Loucy (cell line): ENCODE results near the gene CSPG5.

ENCODE experiments used
- H2AFZ ChIP-seq: fragments of 200-600 bp; sonication (generic); 2 replicates; pipeline ENCODE4 v1.6.0; 2016; ENCODE audit warnings: antibody characterized with exemption, mild to moderate bottlenecking, low read length, moderate library complexity
- H3F3A ChIP-seq: fragments of 200-600 bp; 2 replicates; pipeline ENCODE4 v1.6.0; 2016; ENCODE audit warnings: antibody characterized with exemption, low read depth, mild to moderate bottlenecking
- H3K27me3 ChIP-seq: fragments of 200-600 bp; sonication (generic); 2 replicates; pipeline ENCODE4 v1.6.1; 2014; ENCODE audit warnings: low read length, mild to moderate bottlenecking; ENCODE audit not compliant: insufficient read depth, poor library complexity, severe bottlenecking
- H3K36me3 ChIP-seq: fragments of 200-600 bp; sonication (generic); 2 replicates; pipeline ENCODE4 v1.6.1; 2016; ENCODE audit warnings: low read length; ENCODE audit not compliant: insufficient read depth
- H3K4me1 ChIP-seq: fragments of 200-600 bp; sonication (generic); 2 replicates; pipeline ENCODE4 v1.5.1; 2014; ENCODE audit warnings: low read length, mild to moderate bottlenecking; ENCODE audit not compliant: insufficient read depth, poor library complexity, severe bottlenecking
- H3K4me2 ChIP-seq: fragments of 200-600 bp; sonication (generic); 2 replicates; pipeline ENCODE4 v1.6.0; 2014; ENCODE audit warnings: antibody characterized with exemption, low read length, low read depth, mild to moderate bottlenecking; ENCODE audit not compliant: poor library complexity, severe bottlenecking
- H3K4me3 ChIP-seq: fragments of 200-600 bp; sonication (generic); 2 replicates; pipeline ENCODE4 v1.5.1; 2014; ENCODE audit warnings: low read length, mild to moderate bottlenecking, mixed read lengths; ENCODE audit not compliant: poor library complexity, severe bottlenecking
- H3K79me2 ChIP-seq: fragments of 200-600 bp; sonication (generic); 2 replicates; pipeline ENCODE4 v1.6.1; 2014; ENCODE audit warnings: low read length; ENCODE audit not compliant: insufficient read depth
- H3K9ac ChIP-seq: fragments of 200-600 bp; sonication (generic); 2 replicates; pipeline ENCODE4 v1.6.0; 2014; ENCODE audit warnings: mild to moderate bottlenecking, low read depth, low read length, moderate library complexity; ENCODE audit not compliant: poor library complexity, severe bottlenecking
- H3K9me2 ChIP-seq: fragments of 200-600 bp; sonication (generic); replicated peaks from 2 replicates; pipeline ENCODE4 v1.6.1; 2016; ENCODE audit warnings: low read depth, low read length, mixed read lengths
- H3K9me3 ChIP-seq: fragments of 200-600 bp; sonication (generic); 2 replicates; pipeline ENCODE4 v1.6.1; 2014; ENCODE audit warnings: mild to moderate bottlenecking, antibody characterized with exemption, low read length, low read depth; ENCODE audit not compliant: insufficient read depth
- H4K20me1 ChIP-seq: fragments of 200-600 bp; sonication (generic); 2 replicates; pipeline ENCODE4 v1.6.0; 2014; ENCODE audit warnings: antibody characterized with exemption, low read length, mild to moderate bottlenecking; ENCODE audit not compliant: insufficient read depth, poor library complexity, severe bottlenecking
- CTCF ChIP-seq: fragments of 200-600 bp; sonication (generic); conservative IDR thresholded peaks from 2 replicates; pipeline ENCODE4 v1.5.1; 2014; ENCODE audit warnings: mild to moderate bottlenecking, antibody characterized with exemption, low read length
- EZH2phosphoT487 ChIP-seq: fragments of 200-600 bp; IDR thresholded peaks from 2 replicates; pipeline ENCODE4 v1.6.1; 2018; ENCODE audit warnings: antibody characterized with exemption, mild to moderate bottlenecking, moderate library complexity, borderline replicate concordance

The CSPG5 gene

GRCh38 chr3:47581422-47581821, 2.8 kb upstream of the CSPG5 start:
- Histone ChIP-seq H3K4me2 (no peak overlapping the region), H3K9me3 (no peaks in the 10 kb centered on the region), H3K79me2 (no peaks in the 10 kb centered on the region), H3K27me3 (no peaks in the 10 kb centered on the region), H4K20me1 (no peaks in the 10 kb centered on the region), H2AFZ (no peak overlapping the region), H3K4me3 (no peak overlapping the region), H3K36me3 (peaks cover 17% of the 10 kb centered on the region; the same call in 1 of the 2 replicates), H3K9me2 (no peaks in the 10 kb centered on the region), H3K4me1 (no peaks in the 10 kb centered on the region), H3K9ac (no peak overlapping the region), H3F3A (no peaks in the 10 kb centered on the region)
- TF ChIP-seq EZH2phosphoT487 = no peak
- TF ChIP-seq CTCF = no peak

GRCh38 chr3:47580481-47580880, 1.8 kb upstream of the CSPG5 start:
- no peak overlapping the region for H3K9ac ChIP-seq
- no peaks in the 10 kb centered on the region for H3K9me3 ChIP-seq
- TF ChIP-seq CTCF (no peak), EZH2phosphoT487 (no peak)
- H3K4me2 ChIP-seq = no peak overlapping the region
- H3K4me3 ChIP-seq = no peak overlapping the region
- H3K36me3 ChIP-seq = peaks cover 7% of the 10 kb centered on the region; the same call in 1 of the 2 replicates
- no peaks in the 10 kb centered on the region for H3K9me2 ChIP-seq
- no peak overlapping the region for H2AFZ ChIP-seq
- H4K20me1 ChIP-seq = no peaks in the 10 kb centered on the region
- H3K4me1 ChIP-seq = no peaks in the 10 kb centered on the region
- H3K27me3 ChIP-seq = no peaks in the 10 kb centered on the region
- no peaks in the 10 kb centered on the region for H3F3A ChIP-seq
- no peaks in the 10 kb centered on the region for H3K79me2 ChIP-seq

GRCh38 chr3:47579875-47580274, 1.2 kb upstream of the CSPG5 start:
- H4K20me1 ChIP-seq = no peaks in the 10 kb centered on the region
- H3K9me3 ChIP-seq = no peaks in the 10 kb centered on the region
- H3K4me1 ChIP-seq = no peaks in the 10 kb centered on the region
- H3K9ac ChIP-seq = no peak overlapping the region
- H3K79me2 ChIP-seq = no peaks in the 10 kb centered on the region
- peaks cover 1% of the 10 kb centered on the region; the same call in 1 of the 2 replicates for H3K36me3 ChIP-seq
- no peak overlapping the region for H3K4me2 ChIP-seq
- no peaks in the 10 kb centered on the region for H3K9me2 ChIP-seq
- H3K27me3 ChIP-seq = no peaks in the 10 kb centered on the region
- TF ChIP-seq CTCF (no peak), EZH2phosphoT487 (no peak)
- H2AFZ ChIP-seq = no peak overlapping the region
- no peak overlapping the region for H3K4me3 ChIP-seq
- H3F3A ChIP-seq = no peaks in the 10 kb centered on the region
